ENCODE measurements around the gene NOS1. TPM values are rescaled to one million over a fixed set of nuclear protein-coding genes. Genes with fewer than 3 reads are reported as not detected.

Gene NOS1
- total and polyA plus RNA-seq, 10 donors, result 0.03 to 0.22 (median 0.04) TPM; not detected in 6

GRCh38 chr12:117361905-117362304, 479 bp upstream of the NOS1 start:
- DNase-seq, result no peak
- Histone ChIP-seq H3K27me3 (replicated peaks in 1 of 7) (peaks cover 0 to 91% (median 47%) of the 10 kb centered on the region in 7 donors), H3K27ac (no peak overlapping the region), H3K4me1 (no peaks in the 10 kb centered on the region), H3K36me3 (no peaks in the 10 kb centered on the region), H3K4me3 (no peak overlapping the region), H3K9me3 (no peaks in the 10 kb centered on the region)
- WGBS, 5 donors, result 54 to 67% (median 56%) methylated on average over 4 of the region's 4 CpGs
- TF ChIP-seq POLR2A (IDR thresholded peaks at IDR 0.05), result no peak
- TF ChIP-seq, protein P1, sequence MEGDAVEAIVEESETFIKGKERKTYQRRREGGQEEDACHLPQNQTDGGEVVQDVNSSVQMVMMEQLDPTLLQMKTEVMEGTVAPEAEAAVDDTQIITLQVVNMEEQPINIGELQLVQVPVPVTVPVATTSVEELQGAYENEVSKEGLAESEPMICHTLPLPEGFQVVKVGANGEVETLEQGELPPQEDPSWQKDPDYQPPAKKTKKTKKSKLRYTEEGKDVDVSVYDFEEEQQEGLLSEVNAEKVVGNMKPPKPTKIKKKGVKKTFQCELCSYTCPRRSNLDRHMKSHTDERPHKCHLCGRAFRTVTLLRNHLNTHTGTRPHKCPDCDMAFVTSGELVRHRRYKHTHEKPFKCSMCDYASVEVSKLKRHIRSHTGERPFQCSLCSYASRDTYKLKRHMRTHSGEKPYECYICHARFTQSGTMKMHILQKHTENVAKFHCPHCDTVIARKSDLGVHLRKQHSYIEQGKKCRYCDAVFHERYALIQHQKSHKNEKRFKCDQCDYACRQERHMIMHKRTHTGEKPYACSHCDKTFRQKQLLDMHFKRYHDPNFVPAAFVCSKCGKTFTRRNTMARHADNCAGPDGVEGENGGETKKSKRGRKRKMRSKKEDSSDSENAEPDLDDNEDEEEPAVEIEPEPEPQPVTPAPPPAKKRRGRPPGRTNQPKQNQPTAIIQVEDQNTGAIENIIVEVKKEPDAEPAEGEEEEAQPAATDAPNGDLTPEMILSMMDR (IDR thresholded peaks at IDR 0.05 in 8 of 11, conservative IDR thresholded peaks at IDR 0.05 in 3 of 11), result no peak
- no peak for TF ChIP-seq POLR2AphosphoS5 (IDR thresholded peaks at IDR 0.05)
- intact Hi-C loops (cut with DNase I; ENCODE audit: low total_unique reads), result no loop called here

DNA sequence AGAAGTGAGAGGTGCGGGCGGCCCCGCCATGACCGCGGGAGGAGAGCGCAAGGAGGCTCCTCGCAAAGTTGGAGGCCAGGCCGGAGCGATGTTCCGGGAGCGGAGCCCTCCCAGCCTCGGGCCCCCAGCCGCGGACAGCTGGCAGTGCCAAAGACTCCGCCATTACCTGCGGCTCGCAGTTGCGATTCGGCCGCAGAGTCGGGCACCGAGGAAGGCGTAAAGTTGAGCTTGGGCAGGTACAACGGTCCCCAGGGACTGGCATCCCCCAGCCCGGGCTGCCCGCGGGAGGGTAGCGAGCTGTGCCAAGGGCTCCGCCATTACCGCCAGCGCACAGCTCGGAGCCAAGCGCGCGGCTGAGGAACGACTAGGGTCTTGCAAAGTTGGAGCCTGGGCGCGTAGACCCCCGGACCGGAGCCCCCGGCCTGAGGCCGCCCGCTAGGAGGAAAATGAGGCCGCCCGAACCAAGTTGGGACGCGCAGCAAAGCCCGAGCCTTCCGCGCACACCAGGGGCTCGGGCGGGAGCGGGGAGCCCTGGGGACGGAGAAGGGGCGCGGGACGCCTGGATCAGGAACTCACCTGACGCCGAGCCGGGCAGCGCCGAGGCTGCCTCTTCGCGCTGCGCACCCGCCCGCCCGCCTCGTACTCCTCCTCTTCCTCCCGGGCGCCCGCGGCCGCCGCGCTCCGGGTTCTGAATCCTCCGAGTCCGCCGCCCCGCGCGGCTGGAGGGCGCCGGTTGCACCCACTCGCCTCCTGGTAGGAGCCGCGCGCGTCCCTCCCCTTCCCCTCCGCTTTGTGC, 677 bp downstream of the NOS1 start:
- no peak for DNase-seq
- TF ChIP-seq, protein P1 (IDR thresholded peaks at IDR 0.05 in 8 of 11, conservative IDR thresholded peaks at IDR 0.05 in 3 of 11), result no peak
- no peak for TF ChIP-seq POLR2A (IDR thresholded peaks at IDR 0.05)
- TF ChIP-seq POLR2AphosphoS5 (IDR thresholded peaks at IDR 0.05), result no peak
- intact Hi-C loops (cut with DNase I; ENCODE audit: low total_unique reads), result no loop called here
- Histone ChIP-seq H3K36me3 (no peaks in the 10 kb centered on the region), H3K27me3 (replicated peaks in 1 of 7) (peaks cover 0 to 84% (median 47%) of the 10 kb centered on the region in 7 donors), H3K27ac (no peak overlapping the region), H3K4me3 (no peak overlapping the region), H3K9me3 (no peaks in the 10 kb centered on the region), H3K4me1 (no peaks in the 10 kb centered on the region)
- WGBS, 5 donors, result 4 to 7% (median 5%) methylated on average over 53 to 91 of the region's 91 CpGs

DNA sequence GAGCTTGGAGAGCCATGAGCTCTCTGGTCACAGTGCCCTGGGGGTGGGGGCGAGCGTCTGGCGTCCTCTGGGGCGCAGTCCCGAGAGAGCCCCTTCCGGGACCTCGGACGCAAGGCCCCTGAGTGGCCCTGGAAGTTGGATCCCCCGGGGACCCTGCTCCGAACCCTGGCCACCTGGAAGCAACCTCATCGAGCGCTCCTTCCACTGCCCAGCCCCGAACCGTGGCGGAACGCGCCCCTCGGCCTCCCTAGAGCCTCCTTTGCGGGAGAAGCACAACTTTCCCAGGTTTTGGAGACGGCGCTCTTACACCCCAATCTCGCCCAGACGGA, 1.2 kb downstream of the NOS1 start:
- no peak for DNase-seq
- WGBS, 5 donors, result 1 to 6% (median 3%) methylated on average over 14 to 23 of the region's 23 CpGs; no CpG with 5 or more reads in 1 of the 5 donors
- intact Hi-C loops (cut with DNase I; ENCODE audit: low total_unique reads), result no loop called here
- no peak for TF ChIP-seq POLR2A (IDR thresholded peaks at IDR 0.05)
- TF ChIP-seq, protein P1 (IDR thresholded peaks at IDR 0.05 in 8 of 11, conservative IDR thresholded peaks at IDR 0.05 in 3 of 11), result no peak
- Histone ChIP-seq H3K27me3 (replicated peaks in 1 of 7) (peaks cover 0 to 78% (median 47%) of the 10 kb centered on the region in 7 donors), H3K27ac (no peak overlapping the region), H3K4me1 (no peaks in the 10 kb centered on the region), H3K9me3 (no peaks in the 10 kb centered on the region), H3K36me3 (no peaks in the 10 kb centered on the region), H3K4me3 (no peak overlapping the region)

- Histone ChIP-seq H3K4me3 (no peak overlapping the region), H3K4me1 (no peaks in the 10 kb centered on the region), H3K27me3 (replicated peaks in 1 of 7) (peaks cover 0 to 68% (median 44%) of the 10 kb centered on the region in 7 donors), H3K9me3 (no peaks in the 10 kb centered on the region), H3K36me3 (no peaks in the 10 kb centered on the region), H3K27ac (no peak overlapping the region)
- intact Hi-C loops (cut with DNase I; ENCODE audit: low total_unique reads), result no loop called here
- no peak for DNase-seq
- 16 to 20% (median 19%) methylated on average over 31 to 42 of the region's 42 CpGs for WGBS, 5 donors
- TF ChIP-seq, protein P1 (IDR thresholded peaks at IDR 0.05 in 8 of 11, conservative IDR thresholded peaks at IDR 0.05 in 3 of 11), result no peak
- TF ChIP-seq POLR2A (IDR thresholded peaks at IDR 0.05), result no peak
These were observed 2.2 kb downstream of the NOS1 start for GRCh38 chr12:117359029-117359845.
